Neural progenitor cell (in vitro differentiated cells): ENCODE data around the gene CHTOP. TPM values are rescaled to one million over a fixed set of nuclear protein-coding genes. Genes with fewer than 3 reads are reported as not detected.
"Not testable (repeated sequence)": the region's sequence is repeated elsewhere in the genome, so short reads cannot be mapped to it uniquely, and the experiment has no call there.

Experiments used
- DNase-seq: peaks from one replicate; pipeline ENCODE4 v3.0.0-alpha.2; 2016; ENCODE audit warnings: low spot score
- H2AFZ ChIP-seq: fragments of 200-600 bp; sonication (generic); replicated peaks from 2 replicates; pipeline ENCODE4 v1.6.1; 2016; ENCODE audit warnings: antibody characterized with exemption
- H3F3A ChIP-seq: fragments of 200-600 bp; sonication (generic); 2 replicates; pipeline ENCODE4 v1.6.1; 2016; ENCODE audit warnings: antibody characterized with exemption, low read depth
- H3K27ac ChIP-seq: fragments of 200-600 bp; sonication (generic); 2 replicates; pipeline ENCODE4 v1.5.1; 2016; ENCODE audit warnings: mild to moderate bottlenecking
- H3K27me3 ChIP-seq: fragments of 200-600 bp; sonication (generic); 2 replicates; pipeline ENCODE4 v1.6.1; 2016; ENCODE audit warnings: mild to moderate bottlenecking, moderate library complexity
- H3K36me3 ChIP-seq: fragments of 200-600 bp; sonication (generic); 2 replicates; pipeline ENCODE4 v1.5.1; 2016
- H3K4me1 ChIP-seq: fragments of 200-600 bp; sonication (generic); 2 replicates; pipeline ENCODE4 v1.6.1; 2016; ENCODE audit warnings: mixed run types
- H3K4me2 ChIP-seq: fragments of 200-600 bp; sonication (generic); 2 replicates; pipeline ENCODE4 v1.6.1; 2016
- H3K4me3 ChIP-seq: fragments of 200-600 bp; sonication (generic); 2 replicates; pipeline ENCODE4 v1.5.1; 2016
- H3K79me2 ChIP-seq: fragments of 200-600 bp; sonication (generic); 2 replicates; pipeline ENCODE4 v1.6.1; 2016; ENCODE audit warnings: low read depth
- H3K9ac ChIP-seq: fragments of 200-600 bp; sonication (generic); 2 replicates; pipeline ENCODE4 v1.6.1; 2016
- H3K9me3 ChIP-seq: fragments of 200-600 bp; sonication (generic); 2 replicates; pipeline ENCODE4 v1.5.1; 2016; ENCODE audit warnings: low read depth
- H4K20me1 ChIP-seq: fragments of 200-600 bp; sonication (generic); 2 replicates; pipeline ENCODE4 v1.6.1; 2016; ENCODE audit warnings: low read depth
- H3K27ac Mint-ChIP-seq: 3 replicates; pipeline ENCODE4 v1.8.0; 2021; ENCODE audit warnings: mixed read lengths
- H3K27me3 Mint-ChIP-seq: 2 replicates; pipeline ENCODE4 v1.8.0; 2022; ENCODE audit warnings: low read depth, mild to moderate bottlenecking, inconsistent platforms, moderate library complexity, mixed read lengths; ENCODE audit not compliant: insufficient read depth
- H3K36me3 Mint-ChIP-seq: 3 replicates; pipeline ENCODE4 v1.8.0; 2021; ENCODE audit warnings: mixed read lengths
- H3K4me1 Mint-ChIP-seq: 3 replicates; pipeline ENCODE4 v1.8.0; 2021; ENCODE audit warnings: mixed read lengths
- H3K4me3 Mint-ChIP-seq: 3 replicates; pipeline ENCODE4 v1.8.0; 2021; ENCODE audit warnings: mild to moderate bottlenecking, moderate library complexity, mixed read lengths
- H3K9me3 Mint-ChIP-seq: 3 replicates; pipeline ENCODE4 v1.8.0; 2020; ENCODE audit warnings: mixed read lengths
- EZH2 ChIP-seq: fragments of 200-600 bp; sonication (generic); IDR thresholded peaks from 2 replicates; pipeline ENCODE4 v1.6.1; 2017; ENCODE audit warnings: antibody characterized with exemption, mild to moderate bottlenecking, moderate library complexity
- EZH2phosphoT487 ChIP-seq: fragments of 200-600 bp; sonication (generic); IDR thresholded peaks from 2 replicates; pipeline ENCODE4 v1.6.1; 2017; ENCODE audit warnings: antibody characterized with exemption
- total RNA-seq: library from RNA; depleted of rRNA; stranded (reverse); fragments of >200 nt; gene quantifications from 2 replicates; pipeline ENCODE4 v1.2.3, GENCODE V29; 2015; ENCODE audit warnings: low replicate concordance
- TF ChIP-seq, protein P1 (sequence below): fragments of 200-600 bp; sonication (generic); IDR thresholded peaks from 2 replicates; pipeline ENCODE4 v1.5.1; 2017; ENCODE audit warnings: antibody characterized with exemption, mild to moderate bottlenecking

CHTOP gene
- total RNA-seq, 1 donor from 2014 or later, result 96.1 TPM

- peaks cover 20% of the 10 kb centered on the region for H3K4me1 ChIP-seq
- H3K36me3 ChIP-seq, result no peaks in the 10 kb centered on the region
- Mint-ChIP-seq H3K36me3 (no peaks in the 10 kb centered on the region), H3K4me3 (no peak overlapping the region), H3K4me1 (peaks cover 18% of the 10 kb centered on the region), H3K9me3 (no peaks in the 10 kb centered on the region), H3K27me3 (no peaks in the 10 kb centered on the region), H3K27ac (no peak overlapping the region)
- no peaks in the 10 kb centered on the region for H3K79me2 ChIP-seq
- H3K9ac ChIP-seq, result no peak overlapping the region
- no peaks in the 10 kb centered on the region for H4K20me1 ChIP-seq
- H3K9me3 ChIP-seq, result no peaks in the 10 kb centered on the region
- no peak overlapping the region for H3K4me2 ChIP-seq
- H3K27ac ChIP-seq, result no peak overlapping the region
- H2AFZ ChIP-seq, result no peak overlapping the region
- peaks cover 8% of the 10 kb centered on the region for H3F3A ChIP-seq
- H3K27me3 ChIP-seq, result no peaks in the 10 kb centered on the region
- no peak for DNase-seq
- TF ChIP-seq EZH2, result no peak
- no peak for TF ChIP-seq EZH2phosphoT487
- TF ChIP-seq, protein P1, sequence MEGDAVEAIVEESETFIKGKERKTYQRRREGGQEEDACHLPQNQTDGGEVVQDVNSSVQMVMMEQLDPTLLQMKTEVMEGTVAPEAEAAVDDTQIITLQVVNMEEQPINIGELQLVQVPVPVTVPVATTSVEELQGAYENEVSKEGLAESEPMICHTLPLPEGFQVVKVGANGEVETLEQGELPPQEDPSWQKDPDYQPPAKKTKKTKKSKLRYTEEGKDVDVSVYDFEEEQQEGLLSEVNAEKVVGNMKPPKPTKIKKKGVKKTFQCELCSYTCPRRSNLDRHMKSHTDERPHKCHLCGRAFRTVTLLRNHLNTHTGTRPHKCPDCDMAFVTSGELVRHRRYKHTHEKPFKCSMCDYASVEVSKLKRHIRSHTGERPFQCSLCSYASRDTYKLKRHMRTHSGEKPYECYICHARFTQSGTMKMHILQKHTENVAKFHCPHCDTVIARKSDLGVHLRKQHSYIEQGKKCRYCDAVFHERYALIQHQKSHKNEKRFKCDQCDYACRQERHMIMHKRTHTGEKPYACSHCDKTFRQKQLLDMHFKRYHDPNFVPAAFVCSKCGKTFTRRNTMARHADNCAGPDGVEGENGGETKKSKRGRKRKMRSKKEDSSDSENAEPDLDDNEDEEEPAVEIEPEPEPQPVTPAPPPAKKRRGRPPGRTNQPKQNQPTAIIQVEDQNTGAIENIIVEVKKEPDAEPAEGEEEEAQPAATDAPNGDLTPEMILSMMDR, result no peak
- no peak overlapping the region for H3K4me3 ChIP-seq
Observed at GRCh38 chr1:153587314-153587713, 46.6 kb upstream of the CHTOP start.

DNA sequence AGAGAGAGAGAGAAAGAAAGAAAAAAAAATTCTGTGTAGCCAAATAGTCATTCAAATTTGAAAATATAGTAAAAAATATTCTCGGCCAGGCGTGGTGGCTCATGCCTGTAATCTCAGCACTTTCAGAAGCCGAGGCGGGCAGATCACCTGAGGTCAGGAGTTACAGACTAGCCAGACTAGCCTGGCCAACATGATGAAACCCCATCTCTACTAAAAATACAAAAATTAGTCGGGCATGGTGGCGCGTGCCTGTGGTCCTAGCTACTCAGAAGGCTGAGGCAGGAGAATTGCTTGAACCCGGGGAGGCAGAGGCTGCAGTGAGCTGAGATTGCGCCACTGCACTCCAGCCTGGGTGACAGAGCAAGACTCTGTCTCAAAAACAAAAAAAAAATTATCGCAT is 45.8 kb upstream of the CHTOP start:
- H3K4me2 ChIP-seq, H3K36me3 ChIP-seq, H3K4me3 Mint-ChIP-seq, H3K27ac ChIP-seq, H4K20me1 ChIP-seq, H3K9ac ChIP-seq, H2AFZ ChIP-seq, H3K27me3 ChIP-seq, DNase-seq, H3K4me3 ChIP-seq, H3K9me3 ChIP-seq, H3K9me3 Mint-ChIP-seq, H3K36me3 Mint-ChIP-seq, H3K27me3 Mint-ChIP-seq, H3K79me2 ChIP-seq, H3K27ac Mint-ChIP-seq: not testable (repeated sequence)
- Histone ChIP-seq H3F3A (peaks cover 15% of the 10 kb centered on the region), H3K4me1 (peaks cover 27% of the 10 kb centered on the region)
- peaks cover 25% of the 10 kb centered on the region for H3K4me1 Mint-ChIP-seq

DNA sequence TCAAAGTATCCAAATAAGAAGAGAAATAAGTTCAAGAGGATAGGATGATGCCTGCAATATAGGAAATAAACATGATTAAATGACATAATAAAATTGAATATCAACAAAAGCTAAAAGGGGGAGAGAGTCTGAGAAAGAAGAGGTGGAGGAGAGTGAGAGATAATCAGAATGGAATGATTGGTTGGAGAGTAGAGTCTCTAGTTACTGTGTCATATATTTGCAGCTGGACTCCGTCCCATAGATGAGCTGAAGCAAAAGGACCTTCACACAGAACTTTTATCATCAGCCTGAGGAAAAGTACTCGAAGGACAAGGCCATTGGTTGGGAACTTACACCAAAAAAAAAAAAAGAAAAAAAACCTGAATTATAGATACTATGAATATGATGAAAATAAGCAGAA is 45.4 kb upstream of the CHTOP start:
- no peak overlapping the region for H2AFZ ChIP-seq
- peaks cover 16% of the 10 kb centered on the region for H3F3A ChIP-seq
- H3K4me1 ChIP-seq, result peaks cover 28% of the 10 kb centered on the region
- no peaks in the 10 kb centered on the region for H3K36me3 ChIP-seq
- H3K27me3 ChIP-seq, result no peaks in the 10 kb centered on the region
- Mint-ChIP-seq H3K27ac (no peak overlapping the region), H3K4me1 (peaks cover 25% of the 10 kb centered on the region), H3K9me3 (no peaks in the 10 kb centered on the region), H3K27me3 (no peaks in the 10 kb centered on the region), H3K4me3 (no peak overlapping the region), H3K36me3 (no peaks in the 10 kb centered on the region)
- H3K9me3 ChIP-seq, result no peaks in the 10 kb centered on the region
- DNase-seq, result no peak
- no peak overlapping the region for H3K4me3 ChIP-seq
- H4K20me1 ChIP-seq, result no peaks in the 10 kb centered on the region
- no peaks in the 10 kb centered on the region for H3K79me2 ChIP-seq
- no peak overlapping the region for H3K9ac ChIP-seq
- TF ChIP-seq, protein P1, result no peak
- TF ChIP-seq EZH2 (no peak), EZH2phosphoT487 (no peak)
- no peak overlapping the region for H3K27ac ChIP-seq
- no peak overlapping the region for H3K4me2 ChIP-seq

DNA sequence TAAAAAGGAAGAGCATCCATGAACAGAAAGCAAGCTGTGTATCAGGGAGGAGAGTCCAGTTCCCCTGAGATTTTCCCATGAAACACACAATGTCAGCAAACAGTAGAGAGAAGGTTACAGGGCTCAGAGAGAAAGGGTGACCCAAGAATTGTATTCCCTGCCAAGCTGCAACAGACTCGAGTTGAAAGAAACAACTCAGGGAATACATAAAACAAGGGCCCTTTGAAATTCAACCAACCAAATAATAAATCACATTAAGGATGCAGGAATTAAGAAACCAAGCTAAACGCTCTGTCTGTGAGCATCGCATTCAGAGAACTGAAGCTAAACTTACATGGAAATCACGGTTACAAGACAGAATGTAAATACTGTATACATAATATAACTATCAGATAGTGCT is 41.1 kb upstream of the CHTOP start:
- Histone ChIP-seq H3K27me3 (no peaks in the 10 kb centered on the region), H3K9me3 (no peaks in the 10 kb centered on the region), H3K9ac (no peak overlapping the region), H4K20me1 (no peaks in the 10 kb centered on the region), H3K4me2 (peak overlapping the region; percentile 21), H3K79me2 (no peaks in the 10 kb centered on the region), H3F3A (peaks cover 9% of the 10 kb centered on the region), H3K4me3 (no peak overlapping the region), H2AFZ (no peak overlapping the region), H3K4me1 (peaks cover 9% of the 10 kb centered on the region), H3K27ac (peak overlapping the region; percentile 53), H3K36me3 (no peaks in the 10 kb centered on the region)
- DNase-seq, result no peak
- no peak overlapping the region for H3K4me3 Mint-ChIP-seq
- H3K27me3 Mint-ChIP-seq, result peaks cover 2% of the 10 kb centered on the region
- no peaks in the 10 kb centered on the region for H3K9me3 Mint-ChIP-seq
- H3K36me3 Mint-ChIP-seq, result no peaks in the 10 kb centered on the region
- peak overlapping the region; percentile 78 for H3K27ac Mint-ChIP-seq
- peaks cover 15% of the 10 kb centered on the region for H3K4me1 Mint-ChIP-seq
- no peak for TF ChIP-seq EZH2
- TF ChIP-seq, protein P1, result no peak
